ENCODE results near the gene SORCS2.

DNA sequence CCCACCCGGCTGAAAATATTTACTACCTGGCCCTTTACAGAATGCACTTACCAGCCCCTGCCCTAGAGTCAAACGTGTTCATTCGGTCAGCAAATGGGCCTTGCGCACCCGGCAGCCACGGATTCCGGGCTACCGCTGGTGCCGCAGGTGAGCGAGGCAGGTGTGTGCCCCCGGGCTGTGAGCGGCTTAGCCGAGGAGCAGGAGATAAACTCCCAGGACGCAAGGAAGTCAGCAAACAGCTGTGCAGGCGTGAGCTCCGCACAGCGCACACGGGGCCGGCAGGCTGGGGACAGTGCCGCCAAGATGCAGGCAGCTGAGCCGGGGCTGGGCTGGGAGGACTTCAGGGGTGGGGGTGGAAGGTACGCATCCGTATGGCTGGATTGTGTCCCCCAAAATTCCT, 453.6 kb downstream of the SORCS2 start:
- TF ChIP-seq, protein P1, sequence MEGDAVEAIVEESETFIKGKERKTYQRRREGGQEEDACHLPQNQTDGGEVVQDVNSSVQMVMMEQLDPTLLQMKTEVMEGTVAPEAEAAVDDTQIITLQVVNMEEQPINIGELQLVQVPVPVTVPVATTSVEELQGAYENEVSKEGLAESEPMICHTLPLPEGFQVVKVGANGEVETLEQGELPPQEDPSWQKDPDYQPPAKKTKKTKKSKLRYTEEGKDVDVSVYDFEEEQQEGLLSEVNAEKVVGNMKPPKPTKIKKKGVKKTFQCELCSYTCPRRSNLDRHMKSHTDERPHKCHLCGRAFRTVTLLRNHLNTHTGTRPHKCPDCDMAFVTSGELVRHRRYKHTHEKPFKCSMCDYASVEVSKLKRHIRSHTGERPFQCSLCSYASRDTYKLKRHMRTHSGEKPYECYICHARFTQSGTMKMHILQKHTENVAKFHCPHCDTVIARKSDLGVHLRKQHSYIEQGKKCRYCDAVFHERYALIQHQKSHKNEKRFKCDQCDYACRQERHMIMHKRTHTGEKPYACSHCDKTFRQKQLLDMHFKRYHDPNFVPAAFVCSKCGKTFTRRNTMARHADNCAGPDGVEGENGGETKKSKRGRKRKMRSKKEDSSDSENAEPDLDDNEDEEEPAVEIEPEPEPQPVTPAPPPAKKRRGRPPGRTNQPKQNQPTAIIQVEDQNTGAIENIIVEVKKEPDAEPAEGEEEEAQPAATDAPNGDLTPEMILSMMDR (conservative IDR thresholded peaks at IDR 0.05; ENCODE audit: low read depth, low read length) = no peak
- TF ChIP-seq EZH2 (IDR thresholded peaks at IDR 0.05; ENCODE audit: borderline replicate concordance, low read depth, low read length, poor library complexity, severe bottlenecking) = no peak

Data from A673 (cell line).